Liver (tissue), 9 donors: ENCODE measurements around the gene EIF2A. TPM values are rescaled to one million over a fixed set of nuclear protein-coding genes. Genes with fewer than 3 reads are reported as not detected.
"Not testable (repeated sequence)": the region's sequence is repeated elsewhere in the genome, so short reads cannot be mapped to it uniquely, and the experiment has no call there.

ENCODE experiments used
- DNase-seq: peaks from one replicate; pipeline ENCODE4 v3.0.0-alpha.2; 2017; ENCODE audit warnings: low spot score
- H3K27ac ChIP-seq, 2 donors: one replicate each; pipeline ENCODE4 v1.7.0; 2013; ENCODE audit warnings: inconsistent platforms in 2 of 2, low read length in 2 of 2, control low read depth in 1 of 2, low read depth in 1 of 2, mild to moderate bottlenecking in 1 of 2
- H3K27me3 ChIP-seq, 4 donors: one replicate each; pipeline versions ENCODE4 v1.6.1 to v1.7.0; 2013; ENCODE audit warnings: low read length in 3 of 4, inconsistent platforms in 1 of 4, mild to moderate bottlenecking in 1 of 4, moderate library complexity in 1 of 4; ENCODE audit not compliant: control insufficient read depth in 4 of 4, insufficient read depth in 4 of 4
- H3K36me3 ChIP-seq, 4 donors: one replicate each; pipeline versions ENCODE4 v1.6.1 to v1.7.0; 2013; ENCODE audit warnings: low read length in 3 of 4, mild to moderate bottlenecking in 3 of 4, low read depth in 1 of 4, moderate library complexity in 1 of 4; ENCODE audit not compliant: control insufficient read depth in 4 of 4, insufficient read depth in 3 of 4
- H3K4me1 ChIP-seq, 4 donors: one replicate each; pipeline versions ENCODE4 v1.6.1 to v1.7.0; 2013; ENCODE audit warnings: low read length in 3 of 4, mild to moderate bottlenecking in 3 of 4, moderate library complexity in 1 of 4; ENCODE audit not compliant: control insufficient read depth in 4 of 4, insufficient read depth in 4 of 4
- H3K4me3 ChIP-seq, 3 donors: one replicate each; pipeline versions ENCODE4 v1.6.1 to v1.7.0; 2013; ENCODE audit warnings: low read length in 3 of 3, control low read depth in 1 of 3, low read depth in 1 of 3, mild to moderate bottlenecking in 1 of 3
- H3K9ac ChIP-seq, 2 donors: one replicate each; pipeline ENCODE4 v1.7.0; 2013; ENCODE audit warnings: low read length in 2 of 2, mild to moderate bottlenecking in 2 of 2, moderate library complexity in 2 of 2, control low read depth in 1 of 2, low read depth in 1 of 2
- H3K9me3 ChIP-seq, 4 donors: one replicate each; pipeline versions ENCODE4 v1.6.1 to v1.7.0; 2013; ENCODE audit warnings: low read length in 3 of 4; ENCODE audit not compliant: control insufficient read depth in 4 of 4
- EGR1 ChIP-seq, 2 donors: IDR thresholded peaks; 2 replicates each; pipeline ENCODE4 v1.6.1; 2016 to 2018; ENCODE audit warnings: antibody characterized with exemption in 2 of 2, low read depth in 2 of 2
- FOXA1 ChIP-seq: IDR thresholded peaks from 2 replicates; pipeline ENCODE4 v1.6.1; 2016; ENCODE audit warnings: antibody characterized with exemption
- FOXA2 ChIP-seq: IDR thresholded peaks from 2 replicates; pipeline ENCODE4 v1.6.1; 2016; ENCODE audit warnings: antibody characterized with exemption
- GABPA ChIP-seq, 2 donors: IDR thresholded peaks in 1 of 2; conservative IDR thresholded peaks in 1 of 2; 2 replicates each; pipeline ENCODE4 v1.6.1; 2016; ENCODE audit warnings: antibody characterized with exemption in 2 of 2, mild to moderate bottlenecking in 1 of 2, moderate library complexity in 1 of 2
- HNF4A ChIP-seq, 2 donors: conservative IDR thresholded peaks; 2 replicates each; pipeline ENCODE4 v1.6.1; 2016; ENCODE audit warnings: antibody characterized with exemption in 2 of 2, mild to moderate bottlenecking in 2 of 2
- HNF4G ChIP-seq: IDR thresholded peaks from 2 replicates; pipeline ENCODE4 v1.6.1; 2016; ENCODE audit warnings: antibody characterized with exemption
- NR2F2 ChIP-seq: IDR thresholded peaks from 2 replicates; pipeline ENCODE4 v1.6.1; 2016; ENCODE audit warnings: antibody characterized with exemption
- RAD21 ChIP-seq, 2 donors: IDR thresholded peaks; 2 replicates each; pipeline ENCODE4 v1.6.1; 2016; ENCODE audit warnings: antibody characterized with exemption in 2 of 2, mild to moderate bottlenecking in 2 of 2
- RXRA ChIP-seq, 2 donors: IDR thresholded peaks; 2 replicates each; pipeline ENCODE4 v1.6.1; 2017 to 2018; ENCODE audit warnings: antibody characterized with exemption in 2 of 2, mild to moderate bottlenecking in 1 of 2
- SP1 ChIP-seq: IDR thresholded peaks from 2 replicates; pipeline ENCODE4 v1.6.1; 2018; ENCODE audit warnings: antibody characterized with exemption, mild to moderate bottlenecking
- TAF1 ChIP-seq: conservative IDR thresholded peaks from 2 replicates; pipeline ENCODE4 v1.6.1; 2016; ENCODE audit warnings: antibody characterized with exemption, mild to moderate bottlenecking
- YY1 ChIP-seq: IDR thresholded peaks from 2 replicates; pipeline ENCODE4 v1.6.1; 2016; ENCODE audit warnings: antibody characterized with exemption, mild to moderate bottlenecking
- WGBS: extraction: QIAGEN DNeasy Blood & Tissue Kit; methylation state at CpG from one replicate; pipeline ENCODE4 v1.1.7; 2013; 5-methylcytosine and 5-hydroxymethylcytosine counted together
- polyA plus RNA-seq, 2 donors: library from polyadenylated mRNA; stranded (reverse) in 1 of 2; unstranded in 1 of 2; fragments of 200-250 nt in 1 of 2; fragments of >200 nt in 1 of 2; fragmentation: Nextera tagmentation in 1 of 2; extraction: Ambion mirVana in 1 of 2; gene quantifications; one replicate each; pipeline versions ENCODE4 v1.2.1 to v1.2.3, GENCODE V29; 2013 to 2015
- total RNA-seq, 2 donors: library from RNA; depleted of rRNA; stranded (reverse); fragments of >200 nt; gene quantifications; one replicate each; pipeline ENCODE4 v1.2.3, GENCODE V29; 2014
- TF ChIP-seq, protein P1 (sequence below): IDR thresholded peaks from 2 replicates; pipeline ENCODE4 v1.6.1; 2016; ENCODE audit warnings: antibody characterized with exemption
- TF ChIP-seq, protein P2 (sequence below): IDR thresholded peaks from 2 replicates; pipeline ENCODE4 v1.6.1; 2016; ENCODE audit warnings: antibody characterized with exemption, mild to moderate bottlenecking
- TF ChIP-seq, protein P3 (sequence below): IDR thresholded peaks from 2 replicates; pipeline ENCODE4 v1.6.1; 2016; ENCODE audit warnings: antibody characterized with exemption
- TF ChIP-seq, protein P4 (sequence below): IDR thresholded peaks from 2 replicates; pipeline ENCODE4 v1.6.1; 2016; ENCODE audit warnings: antibody characterized with exemption
- TF ChIP-seq, protein P5 (sequence below): fragments of 150-350 bp; IDR thresholded peaks from 2 replicates; pipeline ENCODE4 v1.5.1; 2017; ENCODE audit warnings: improper control_type of control experiment, low read depth, low read length; ENCODE audit not compliant: missing input control
- donor health status: healthy.
- donor health status: healthy.
- donor health status: healthy.
- donor health status: healthy.
- donor health status: healthy.

The EIF2A gene
- total and polyA plus RNA-seq, 4 donors: 23.6 to 104 (median 47.2) TPM

DNA sequence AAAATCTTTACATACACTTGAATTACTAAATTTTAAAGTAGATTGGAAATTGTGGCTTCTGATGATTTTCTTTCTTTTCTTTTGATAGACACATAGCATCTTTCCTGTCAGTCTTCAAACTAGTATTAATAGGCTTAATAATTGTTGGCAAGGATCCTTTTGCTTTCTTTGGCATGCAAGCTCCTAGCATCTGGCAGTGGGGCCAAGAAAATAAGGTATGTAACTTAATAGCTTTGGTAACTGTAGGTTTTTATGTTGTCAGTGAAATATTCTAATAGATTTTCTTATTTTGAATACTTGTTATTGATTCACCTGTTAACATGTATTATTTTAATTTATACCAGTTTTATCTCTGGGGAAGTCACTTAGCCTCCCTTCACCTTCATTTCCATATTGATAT, 76.4 kb downstream of the EIF2A start:
- not testable (repeated sequence) for H3K9me3 ChIP-seq, H3K4me1 ChIP-seq, H3K27me3 ChIP-seq, H3K4me3 ChIP-seq, H3K9ac ChIP-seq, DNase-seq, H3K27ac ChIP-seq
- H3K36me3 ChIP-seq: peaks cover 3 to 27% (median 18%) of the 10 kb centered on the region in 4 donors

DNA sequence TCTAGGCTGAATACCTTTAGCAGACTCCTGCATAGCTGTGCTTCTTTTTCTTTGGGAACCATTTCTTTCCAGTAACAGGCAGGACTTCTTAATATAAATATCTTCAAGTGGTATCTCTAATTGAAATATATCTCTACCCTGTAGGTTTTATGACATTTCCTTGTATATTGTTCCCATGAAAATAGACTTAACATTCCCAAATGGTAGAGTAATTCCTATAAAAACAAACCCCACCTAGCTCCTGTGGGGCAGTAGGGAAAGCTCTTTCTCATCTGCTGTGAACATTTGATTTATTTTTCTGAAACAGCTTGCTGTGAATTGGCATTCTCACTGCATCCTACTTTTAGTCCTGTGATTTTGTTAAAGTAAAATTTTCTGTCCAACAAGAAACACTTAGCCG, 77.4 kb downstream of the EIF2A start:
- H3K9ac ChIP-seq: no peak overlapping the region
- TF ChIP-seq FOXA2: no peak
- TF ChIP-seq, protein P1, sequence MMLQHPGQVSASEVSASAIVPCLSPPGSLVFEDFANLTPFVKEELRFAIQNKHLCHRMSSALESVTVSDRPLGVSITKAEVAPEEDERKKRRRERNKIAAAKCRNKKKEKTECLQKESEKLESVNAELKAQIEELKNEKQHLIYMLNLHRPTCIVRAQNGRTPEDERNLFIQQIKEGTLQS: no peak
- no peak for TF ChIP-seq RAD21 (IDR thresholded peaks at IDR 0.05)
- no peak for TF ChIP-seq HNF4A (conservative IDR thresholded peaks at IDR 0.05)
- TF ChIP-seq TAF1: no peak
- no peak for TF ChIP-seq YY1
- TF ChIP-seq GABPA (IDR thresholded peaks at IDR 0.05 in 1 of 2, conservative IDR thresholded peaks at IDR 0.05 in 1 of 2): no peak
- no peak for TF ChIP-seq RXRA (IDR thresholded peaks at IDR 0.05)
- TF ChIP-seq EGR1 (IDR thresholded peaks at IDR 0.05; ENCODE audit: low read depth in 2 of 2): no peak
- TF ChIP-seq, protein P2, sequence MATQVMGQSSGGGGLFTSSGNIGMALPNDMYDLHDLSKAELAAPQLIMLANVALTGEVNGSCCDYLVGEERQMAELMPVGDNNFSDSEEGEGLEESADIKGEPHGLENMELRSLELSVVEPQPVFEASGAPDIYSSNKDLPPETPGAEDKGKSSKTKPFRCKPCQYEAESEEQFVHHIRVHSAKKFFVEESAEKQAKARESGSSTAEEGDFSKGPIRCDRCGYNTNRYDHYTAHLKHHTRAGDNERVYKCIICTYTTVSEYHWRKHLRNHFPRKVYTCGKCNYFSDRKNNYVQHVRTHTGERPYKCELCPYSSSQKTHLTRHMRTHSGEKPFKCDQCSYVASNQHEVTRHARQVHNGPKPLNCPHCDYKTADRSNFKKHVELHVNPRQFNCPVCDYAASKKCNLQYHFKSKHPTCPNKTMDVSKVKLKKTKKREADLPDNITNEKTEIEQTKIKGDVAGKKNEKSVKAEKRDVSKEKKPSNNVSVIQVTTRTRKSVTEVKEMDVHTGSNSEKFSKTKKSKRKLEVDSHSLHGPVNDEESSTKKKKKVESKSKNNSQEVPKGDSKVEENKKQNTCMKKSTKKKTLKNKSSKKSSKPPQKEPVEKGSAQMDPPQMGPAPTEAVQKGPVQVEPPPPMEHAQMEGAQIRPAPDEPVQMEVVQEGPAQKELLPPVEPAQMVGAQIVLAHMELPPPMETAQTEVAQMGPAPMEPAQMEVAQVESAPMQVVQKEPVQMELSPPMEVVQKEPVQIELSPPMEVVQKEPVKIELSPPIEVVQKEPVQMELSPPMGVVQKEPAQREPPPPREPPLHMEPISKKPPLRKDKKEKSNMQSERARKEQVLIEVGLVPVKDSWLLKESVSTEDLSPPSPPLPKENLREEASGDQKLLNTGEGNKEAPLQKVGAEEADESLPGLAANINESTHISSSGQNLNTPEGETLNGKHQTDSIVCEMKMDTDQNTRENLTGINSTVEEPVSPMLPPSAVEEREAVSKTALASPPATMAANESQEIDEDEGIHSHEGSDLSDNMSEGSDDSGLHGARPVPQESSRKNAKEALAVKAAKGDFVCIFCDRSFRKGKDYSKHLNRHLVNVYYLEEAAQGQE: no peak
- no peak for TF ChIP-seq FOXA1
- TF ChIP-seq SP1: no peak
- TF ChIP-seq, protein P3, sequence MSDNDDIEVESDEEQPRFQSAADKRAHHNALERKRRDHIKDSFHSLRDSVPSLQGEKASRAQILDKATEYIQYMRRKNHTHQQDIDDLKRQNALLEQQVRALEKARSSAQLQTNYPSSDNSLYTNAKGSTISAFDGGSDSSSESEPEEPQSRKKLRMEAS: no peak
- TF ChIP-seq, protein P4, sequence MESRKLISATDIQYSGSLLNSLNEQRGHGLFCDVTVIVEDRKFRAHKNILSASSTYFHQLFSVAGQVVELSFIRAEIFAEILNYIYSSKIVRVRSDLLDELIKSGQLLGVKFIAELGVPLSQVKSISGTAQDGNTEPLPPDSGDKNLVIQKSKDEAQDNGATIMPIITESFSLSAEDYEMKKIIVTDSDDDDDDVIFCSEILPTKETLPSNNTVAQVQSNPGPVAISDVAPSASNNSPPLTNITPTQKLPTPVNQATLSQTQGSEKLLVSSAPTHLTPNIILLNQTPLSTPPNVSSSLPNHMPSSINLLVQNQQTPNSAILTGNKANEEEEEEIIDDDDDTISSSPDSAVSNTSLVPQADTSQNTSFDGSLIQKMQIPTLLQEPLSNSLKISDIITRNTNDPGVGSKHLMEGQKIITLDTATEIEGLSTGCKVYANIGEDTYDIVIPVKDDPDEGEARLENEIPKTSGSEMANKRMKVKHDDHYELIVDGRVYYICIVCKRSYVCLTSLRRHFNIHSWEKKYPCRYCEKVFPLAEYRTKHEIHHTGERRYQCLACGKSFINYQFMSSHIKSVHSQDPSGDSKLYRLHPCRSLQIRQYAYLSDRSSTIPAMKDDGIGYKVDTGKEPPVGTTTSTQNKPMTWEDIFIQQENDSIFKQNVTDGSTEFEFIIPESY: no peak
- TF ChIP-seq, protein P5, sequence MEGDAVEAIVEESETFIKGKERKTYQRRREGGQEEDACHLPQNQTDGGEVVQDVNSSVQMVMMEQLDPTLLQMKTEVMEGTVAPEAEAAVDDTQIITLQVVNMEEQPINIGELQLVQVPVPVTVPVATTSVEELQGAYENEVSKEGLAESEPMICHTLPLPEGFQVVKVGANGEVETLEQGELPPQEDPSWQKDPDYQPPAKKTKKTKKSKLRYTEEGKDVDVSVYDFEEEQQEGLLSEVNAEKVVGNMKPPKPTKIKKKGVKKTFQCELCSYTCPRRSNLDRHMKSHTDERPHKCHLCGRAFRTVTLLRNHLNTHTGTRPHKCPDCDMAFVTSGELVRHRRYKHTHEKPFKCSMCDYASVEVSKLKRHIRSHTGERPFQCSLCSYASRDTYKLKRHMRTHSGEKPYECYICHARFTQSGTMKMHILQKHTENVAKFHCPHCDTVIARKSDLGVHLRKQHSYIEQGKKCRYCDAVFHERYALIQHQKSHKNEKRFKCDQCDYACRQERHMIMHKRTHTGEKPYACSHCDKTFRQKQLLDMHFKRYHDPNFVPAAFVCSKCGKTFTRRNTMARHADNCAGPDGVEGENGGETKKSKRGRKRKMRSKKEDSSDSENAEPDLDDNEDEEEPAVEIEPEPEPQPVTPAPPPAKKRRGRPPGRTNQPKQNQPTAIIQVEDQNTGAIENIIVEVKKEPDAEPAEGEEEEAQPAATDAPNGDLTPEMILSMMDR: no peak
- no peak for TF ChIP-seq NR2F2
- TF ChIP-seq HNF4G: no peak
- H3K4me1 ChIP-seq: no peaks in the 10 kb centered on the region
- H3K9me3 ChIP-seq: no peaks in the 10 kb centered on the region
- peaks cover 3 to 27% (median 19%) of the 10 kb centered on the region in 4 donors for H3K36me3 ChIP-seq
- H3K27ac ChIP-seq: no peak overlapping the region
- no peaks in the 10 kb centered on the region for H3K27me3 ChIP-seq
- no peak overlapping the region for H3K4me3 ChIP-seq
- WGBS: 98% methylated on average over 1 of the region's 1 CpG
- no peak for DNase-seq
